OCI-LY7 (cell line): ENCODE measurements around the gene ACTBL2. TPM values are rescaled to one million over a fixed set of nuclear protein-coding genes. Genes with fewer than 3 reads are reported as not detected.

Source experiments
- Bru-seq: library from RNA; stranded (reverse); fragments of 400-500 nt; gene quantifications from one replicate; lab custom pipeline; 2021; lab: Mats Ljungman, UMichigan
- BruChase-seq, 2 experiments: library from RNA; stranded (reverse); fragments of 400-500 nt; gene quantifications; one replicate each; lab custom pipeline; 2021; lab: Mats Ljungman, UMichigan
- BruUV-seq: library from RNA; stranded (reverse); fragments of 400-500 nt; replicated peaks from 2 replicates; lab custom pipeline; 2021; lab: Mats Ljungman, UMichigan
- CTCF ChIA-PET: fragments of 300-600 bp; sonication (Branson Sonifier 250); formaldehyde crosslinking; loops from one replicate; lab custom pipeline; 2022; ENCODE audit warnings: antibody characterized with exemption; ENCODE audit not compliant: unreplicated experiment; lab: Charles Lee
- POLR2A ChIA-PET: fragments of 300-600 bp; sonication (Branson Sonifier 250); formaldehyde crosslinking; loops from one replicate; lab custom pipeline; 2022; ENCODE audit warnings: antibody characterized with exemption; lab: Charles Lee
- DNase-seq: peaks from one replicate; pipeline ENCODE4 v3.0.0-alpha.2; 2015; ENCODE audit warnings: low spot score
- H2AFZ ChIP-seq: fragments of 200-600 bp; sonication (generic), shearing (Covaris generic); 2 replicates; pipeline ENCODE4 v1.6.1; 2014; ENCODE audit warnings: mild to moderate bottlenecking, antibody characterized with exemption, low read length, moderate library complexity
- H3K27ac ChIP-seq: fragments of 200-600 bp; sonication (generic); 2 replicates; pipeline ENCODE4 v1.5.1; 2014; ENCODE audit warnings: mixed run types, low read depth, mild to moderate bottlenecking, moderate library complexity, low read length, inconsistent platforms; ENCODE audit not compliant: poor library complexity, severe bottlenecking
- H3K36me3 ChIP-seq: fragments of 200-600 bp; sonication (generic); 2 replicates; pipeline ENCODE4 v1.6.1; 2014; ENCODE audit warnings: mild to moderate bottlenecking, antibody characterized with exemption, low read length, moderate library complexity, mixed read lengths; ENCODE audit not compliant: insufficient read depth
- H3K4me1 ChIP-seq: fragments of 200-600 bp; sonication (generic); 2 replicates; pipeline ENCODE4 v1.5.1; 2014; ENCODE audit warnings: mild to moderate bottlenecking, low read length; ENCODE audit not compliant: insufficient read depth, poor library complexity, severe bottlenecking
- H3K4me2 ChIP-seq: fragments of 200-600 bp; sonication (generic); 2 replicates; pipeline ENCODE4 v1.6.1; 2014; ENCODE audit warnings: mild to moderate bottlenecking, low read length
- H3K4me3 ChIP-seq: fragments of 200-600 bp; sonication (generic); 2 replicates; pipeline ENCODE4 v1.5.1; 2014; ENCODE audit warnings: mild to moderate bottlenecking, low read depth, low read length; ENCODE audit not compliant: poor library complexity, severe bottlenecking
- H3K79me2 ChIP-seq: fragments of 200-600 bp; sonication (generic); 2 replicates; pipeline ENCODE4 v1.6.1; 2016; ENCODE audit warnings: low read depth, mild to moderate bottlenecking, low read length, moderate library complexity, mixed read lengths; ENCODE audit not compliant: insufficient read depth
- H3K9me2 ChIP-seq: fragments of 200-600 bp; sonication (generic); 2 replicates; pipeline ENCODE4 v1.6.1; 2016; ENCODE audit warnings: mild to moderate bottlenecking, low read length, mixed read lengths; ENCODE audit not compliant: insufficient read depth
- H3K9me3 ChIP-seq: fragments of 200-600 bp; sonication (generic); 2 replicates; pipeline ENCODE4 v1.6.1; 2014; ENCODE audit warnings: mild to moderate bottlenecking, mixed run types, low read length, mixed read lengths
- H4K20me1 ChIP-seq: fragments of 200-600 bp; sonication (generic); 2 replicates; pipeline ENCODE4 v1.6.1; 2014; ENCODE audit warnings: mild to moderate bottlenecking, antibody characterized with exemption, low read length, moderate library complexity, mixed read lengths; ENCODE audit not compliant: insufficient read depth
- EZH2phosphoT487 ChIP-seq: fragments of 200-600 bp; sonication (generic); IDR thresholded peaks from 2 replicates; pipeline ENCODE4 v1.6.1; 2018; ENCODE audit warnings: low read depth, borderline replicate concordance, mild to moderate bottlenecking, mixed run types, antibody characterized with exemption, low read length, moderate library complexity, mixed read lengths
- intact Hi-C: fragments of 100-400 bp; cut with micrococcal nuclease; formaldehyde crosslinking; loops from one replicate; pipeline ENCODE4 v1.10.0; 2022; ENCODE audit not compliant: unreplicated experiment
- long read RNA-seq: library from polyadenylated mRNA; stranded (forward); transcript quantifications from one replicate; pipeline ENCODE4 v2.0.0, GENCODE V29; 2022
- total RNA-seq, 2 experiments: library from RNA; depleted of rRNA in 1 of 2; stranded (reverse); fragments of >200 nt in 1 of 2; shearing (Covaris generic) in 1 of 2; gene quantifications; 2 replicates each; pipeline ENCODE4 v1.2.3, GENCODE V29; 2014 to 2022
- TF ChIP-seq, protein P1 (sequence below): fragments of 200-600 bp; sonication (generic); conservative IDR thresholded peaks from 2 replicates; pipeline ENCODE4 v1.5.1; 2014; ENCODE audit warnings: mild to moderate bottlenecking, antibody characterized with exemption, low read length, moderate library complexity, mixed read lengths

Gene ACTBL2
- not detected in 2 replicates for total RNA-seq (2014; rRNA removed; shearing (Covaris generic))
- total RNA-seq (2022): not detected in 2 replicates
- percentile 16 among the genes with signal in this experiment for Bru-seq, nascent RNA
- BruChase-seq, experiment 1, labeled RNA remaining after a 6-hour chase: not detected
- BruChase-seq, experiment 2, labeled RNA remaining after a 2-hour chase: not detected
- long read RNA-seq: 0 reads

DNA sequence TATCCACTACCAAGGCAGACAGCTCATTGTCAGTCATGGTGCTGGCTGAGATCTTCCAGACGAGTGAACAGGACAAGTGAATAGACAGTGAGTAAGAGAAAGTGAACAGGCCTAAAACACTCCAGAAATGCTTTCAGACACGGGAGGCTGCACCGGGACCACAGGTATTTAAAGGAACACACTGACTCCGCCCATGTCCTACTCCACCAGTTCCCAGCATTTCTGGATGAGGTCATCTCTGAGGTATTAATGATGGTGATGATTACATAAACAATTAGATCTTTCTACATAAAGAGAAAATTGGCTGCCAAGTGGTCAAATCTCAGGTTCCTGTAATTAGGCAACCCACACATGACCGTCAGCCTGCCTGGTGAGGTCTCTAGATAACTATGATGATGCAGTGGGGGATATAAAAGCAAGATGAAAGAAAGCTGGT lies at the start of gene ACTBL2:
ACTBL2 (minus strand) TSS at position 141 of the 436 bp plus-strand sequence; CDS start at position 37, 104 bp downstream.
- no peak for DNase-seq
- Histone ChIP-seq H3K36me3 (no peaks in the 10 kb centered on the region), H3K4me2 (no peak within 1 kb of the TSS), H3K4me1 (no peaks in the 10 kb centered on the region), H2AFZ (no peak within 1 kb of the TSS), H3K9me3 (no peaks in the 10 kb centered on the region), H3K27ac (no peak within 1 kb of the TSS), H3K9me2 (no peaks in the 10 kb centered on the region), H4K20me1 (no peaks in the 10 kb centered on the region), H3K4me3 (no peak within 1 kb of the TSS), H3K79me2 (no peaks in the 10 kb centered on the region)
- TF ChIP-seq EZH2phosphoT487: no peak
- TF ChIP-seq, protein P1, sequence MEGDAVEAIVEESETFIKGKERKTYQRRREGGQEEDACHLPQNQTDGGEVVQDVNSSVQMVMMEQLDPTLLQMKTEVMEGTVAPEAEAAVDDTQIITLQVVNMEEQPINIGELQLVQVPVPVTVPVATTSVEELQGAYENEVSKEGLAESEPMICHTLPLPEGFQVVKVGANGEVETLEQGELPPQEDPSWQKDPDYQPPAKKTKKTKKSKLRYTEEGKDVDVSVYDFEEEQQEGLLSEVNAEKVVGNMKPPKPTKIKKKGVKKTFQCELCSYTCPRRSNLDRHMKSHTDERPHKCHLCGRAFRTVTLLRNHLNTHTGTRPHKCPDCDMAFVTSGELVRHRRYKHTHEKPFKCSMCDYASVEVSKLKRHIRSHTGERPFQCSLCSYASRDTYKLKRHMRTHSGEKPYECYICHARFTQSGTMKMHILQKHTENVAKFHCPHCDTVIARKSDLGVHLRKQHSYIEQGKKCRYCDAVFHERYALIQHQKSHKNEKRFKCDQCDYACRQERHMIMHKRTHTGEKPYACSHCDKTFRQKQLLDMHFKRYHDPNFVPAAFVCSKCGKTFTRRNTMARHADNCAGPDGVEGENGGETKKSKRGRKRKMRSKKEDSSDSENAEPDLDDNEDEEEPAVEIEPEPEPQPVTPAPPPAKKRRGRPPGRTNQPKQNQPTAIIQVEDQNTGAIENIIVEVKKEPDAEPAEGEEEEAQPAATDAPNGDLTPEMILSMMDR: no peak
- intact Hi-C loops: no loop called here
- no TSS peak for BruUV-seq
- ChIA-PET CTCF (no interaction called here), POLR2A (no interaction called here)

DNA sequence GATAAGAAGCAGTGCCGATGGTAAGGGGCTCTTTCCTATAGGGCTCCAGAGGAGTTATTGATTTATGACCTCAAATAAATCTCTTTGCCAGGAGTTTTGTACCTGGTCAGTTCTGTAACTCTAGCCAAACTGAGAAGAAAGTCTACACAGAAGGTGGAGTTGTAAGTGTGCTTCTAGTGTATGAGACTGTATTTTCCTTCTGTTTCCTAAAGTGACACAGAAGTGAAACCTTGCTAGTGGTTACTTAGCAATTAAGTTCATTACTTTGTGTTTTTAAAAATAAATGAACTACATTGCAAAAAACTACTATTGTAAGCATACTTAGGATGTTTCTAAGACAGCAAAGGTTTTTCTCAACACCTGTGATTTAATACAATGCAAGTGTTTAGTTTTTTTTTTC lies 48.7 kb upstream of the ACTBL2 start:
- Histone ChIP-seq H3K4me2 (no peak overlapping the region), H3K4me3 (no peak overlapping the region), H3K9me2 (no peaks in the 10 kb centered on the region), H3K4me1 (no peaks in the 10 kb centered on the region), H4K20me1 (no peaks in the 10 kb centered on the region), H3K27ac (no peak overlapping the region), H2AFZ (no peak overlapping the region), H3K9me3 (no peaks in the 10 kb centered on the region), H3K79me2 (no peaks in the 10 kb centered on the region), H3K36me3 (no peaks in the 10 kb centered on the region)
- TF ChIP-seq, protein P1: no peak
- TF ChIP-seq EZH2phosphoT487: no peak
- BruUV-seq: no TSS peak
- ChIA-PET CTCF (no interaction called here), POLR2A (no interaction called here)
- no peak for DNase-seq
- intact Hi-C loops: no loop called here

GRCh38 chr5:57529864-57530263 lies 47.3 kb upstream of the ACTBL2 start:
- no peak for DNase-seq
- CTCF ChIA-PET: no interaction called here
- intact Hi-C loops: no loop called here
- H3K9me3 ChIP-seq: no peaks in the 10 kb centered on the region
- H3K9me2 ChIP-seq: no peaks in the 10 kb centered on the region
- H3K4me1 ChIP-seq: no peaks in the 10 kb centered on the region
- H3K4me2 ChIP-seq: no peak overlapping the region
- TF ChIP-seq, protein P1: no peak
- no peak for TF ChIP-seq EZH2phosphoT487
- H3K79me2 ChIP-seq: no peaks in the 10 kb centered on the region
- H3K27ac ChIP-seq: no peak overlapping the region
- POLR2A ChIA-PET: no interaction called here
- no peaks in the 10 kb centered on the region for H4K20me1 ChIP-seq
- H3K4me3 ChIP-seq: no peak overlapping the region
- H2AFZ ChIP-seq: no peak overlapping the region
- H3K36me3 ChIP-seq: no peaks in the 10 kb centered on the region
- no TSS peak for BruUV-seq
